Small intestine (tissue), 7 donors: ENCODE measurements around the gene CORO2B. TPM values are rescaled to one million over a fixed set of nuclear protein-coding genes. Genes with fewer than 3 reads are reported as not detected.

ENCODE experiments used
- DNase-seq, 2 donors: peaks; one replicate each; pipeline versions ENCODE4 v3.0.0 to v3.0.0-alpha.2; 2013
- FAIRE-seq: peaks from 2 replicates; lab custom pipeline; 2012; peaks lifted over from hg19 to GRCh38; lab: Jason Lieb, UNC
- H3K27ac ChIP-seq, 3 donors: one replicate each; pipeline ENCODE4 v1.5.1; 2013; ENCODE audit warnings: low read length in 2 of 3, mild to moderate bottlenecking in 2 of 3, control low read depth in 1 of 3, inconsistent platforms in 1 of 3, low read depth in 1 of 3, moderate library complexity in 1 of 3
- H3K27me3 ChIP-seq, 3 donors: one replicate each; pipeline ENCODE4 v1.6.1; 2013; ENCODE audit warnings: low read length in 3 of 3, inconsistent platforms in 1 of 3; ENCODE audit not compliant: control insufficient read depth in 3 of 3, insufficient read depth in 3 of 3
- H3K36me3 ChIP-seq, 3 donors: one replicate each; pipeline ENCODE4 v1.6.1; 2013; ENCODE audit warnings: low read length in 3 of 3, inconsistent platforms in 1 of 3, low read depth in 1 of 3, mild to moderate bottlenecking in 1 of 3, moderate library complexity in 1 of 3; ENCODE audit not compliant: control insufficient read depth in 3 of 3, insufficient read depth in 2 of 3
- H3K4me1 ChIP-seq, 3 donors: one replicate each; pipeline ENCODE4 v1.6.1; 2013; ENCODE audit warnings: low read length in 2 of 3, inconsistent platforms in 1 of 3, low read depth in 1 of 3, mild to moderate bottlenecking in 1 of 3, moderate library complexity in 1 of 3; ENCODE audit not compliant: control insufficient read depth in 3 of 3, insufficient read depth in 2 of 3
- H3K4me3 ChIP-seq, 3 donors: one replicate each; pipeline ENCODE4 v1.5.1; 2013; ENCODE audit warnings: low read length in 3 of 3, control low read depth in 1 of 3, inconsistent platforms in 1 of 3, low read depth in 1 of 3, mild to moderate bottlenecking in 1 of 3, moderate library complexity in 1 of 3
- H3K9me3 ChIP-seq, 2 donors: one replicate each; pipeline ENCODE4 v1.6.1; 2013; ENCODE audit warnings: low read depth in 1 of 2, low read length in 1 of 2; ENCODE audit not compliant: control insufficient read depth in 2 of 2, insufficient read depth in 1 of 2
- WGBS, 3 donors: extraction: QIAGEN DNeasy Blood & Tissue Kit; methylation state at CpG; one replicate each; pipeline ENCODE4 v1.1.7; 2013; 5-methylcytosine and 5-hydroxymethylcytosine counted together
- polyA plus RNA-seq, 4 donors: library from polyadenylated mRNA; stranded (reverse) in 3 of 4; unstranded in 1 of 4; fragments of 200-250 nt in 3 of 4; fragments of 120-200 nt in 1 of 4; gene quantifications; one replicate each; pipeline versions ENCODE4 v1.2.1 to v1.2.3, GENCODE V29; 2013
- donor health status: healthy with polysubstance abuse.
- donor health status: control.
- donor health status: control.
- donor health status: Bipolar disorder and iron deficiency.
- donor health status: healthy.

The CORO2B gene
- polyA plus RNA-seq, 4 donors = 1.3 to 3.0 (median 1.7) TPM

DNA sequence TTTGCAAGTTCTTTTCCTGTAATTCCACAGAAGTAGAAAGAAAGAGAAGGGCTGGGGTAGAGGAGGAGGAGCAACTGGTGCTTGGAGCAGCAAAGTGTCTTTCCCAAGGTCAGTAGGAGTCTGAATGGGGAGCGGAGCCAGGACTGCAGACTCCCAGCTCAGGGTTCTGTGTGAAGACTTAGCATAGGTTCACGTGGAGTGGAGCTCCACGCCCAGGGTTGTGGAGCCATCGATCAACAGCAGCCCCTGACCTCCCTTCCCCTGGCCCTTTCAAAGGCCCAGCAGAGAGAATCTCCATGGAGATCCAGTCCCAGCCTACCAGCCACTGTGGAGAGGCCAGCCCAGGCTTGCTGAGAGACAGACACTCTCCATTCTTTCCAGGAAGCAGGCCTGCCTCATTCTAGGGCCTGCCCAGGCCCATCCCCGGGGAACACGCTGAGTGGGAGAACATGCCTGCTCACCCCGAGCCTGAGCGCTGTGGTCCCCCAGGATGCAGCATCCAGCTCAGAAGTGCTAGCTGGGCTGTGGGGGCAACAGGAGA is 62.1 kb downstream of the CORO2B start:
- Histone ChIP-seq H3K4me3 (no peak overlapping the region), H3K36me3 (no peaks in the 10 kb centered on the region), H3K27me3 (no peaks in the 10 kb centered on the region), H3K4me1 (no peaks in the 10 kb centered on the region), H3K9me3 (no peaks in the 10 kb centered on the region), H3K27ac (no peak overlapping the region)
- WGBS, 3 donors = 60 to 82% (median 82%) methylated on average over 8 of the region's 8 CpGs
- FAIRE-seq (no peak), DNase-seq (no peak)

DNA sequence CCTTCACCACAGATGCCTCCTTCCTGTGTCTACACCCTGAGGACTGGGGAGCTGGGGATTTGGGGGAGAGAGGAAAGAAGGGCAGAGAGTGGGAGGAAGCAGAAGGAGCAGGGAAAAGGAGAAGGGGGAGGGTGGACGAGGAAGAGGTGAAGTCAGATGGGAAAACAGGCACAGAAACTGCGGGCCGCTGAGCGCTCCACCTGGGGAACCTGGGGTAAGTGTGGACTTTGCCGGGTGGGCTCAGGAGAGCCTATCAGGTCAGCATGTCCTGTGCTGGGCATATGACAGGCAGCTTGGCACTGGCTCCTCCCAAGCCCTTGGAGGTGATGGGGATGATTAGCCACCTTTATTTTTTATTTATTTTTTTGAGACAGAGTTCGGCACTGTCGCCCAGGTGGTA is 62.6 kb downstream of the CORO2B start:
- DNase-seq (no peak), FAIRE-seq (no peak)
- Histone ChIP-seq H3K27me3 (peaks cover 0 to 2% (median 0%) of the 10 kb centered on the region in 3 donors), H3K4me3 (no peak overlapping the region), H3K9me3 (no peaks in the 10 kb centered on the region), H3K4me1 (no peaks in the 10 kb centered on the region), H3K36me3 (no peaks in the 10 kb centered on the region), H3K27ac (no peak overlapping the region)
- 85 to 89% (median 89%) methylated on average over 7 of the region's 7 CpGs for WGBS, 3 donors

DNA sequence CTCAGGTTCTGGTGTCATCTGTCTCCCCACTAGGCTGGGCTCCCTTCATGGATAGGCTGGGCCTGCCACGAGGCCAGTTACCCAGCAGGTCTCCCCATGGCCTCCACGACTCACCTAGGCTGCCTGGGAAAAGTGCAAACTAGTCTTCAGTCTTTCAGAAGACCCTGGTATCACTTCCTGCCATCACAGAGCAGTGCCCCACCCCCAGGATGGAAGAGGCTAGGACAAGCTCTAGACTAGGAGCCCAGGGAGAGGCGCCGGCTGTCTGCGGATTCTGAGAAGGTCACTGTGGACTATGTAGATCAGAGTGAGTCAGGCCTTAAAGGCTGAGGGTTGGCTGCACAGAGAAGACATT is 63.7 kb downstream of the CORO2B start:
- DNase-seq = no peak
- 74 to 85% (median 80%) methylated on average over 5 of the region's 5 CpGs for WGBS, 3 donors
- no peaks in the 10 kb centered on the region for H3K36me3 ChIP-seq

DNA sequence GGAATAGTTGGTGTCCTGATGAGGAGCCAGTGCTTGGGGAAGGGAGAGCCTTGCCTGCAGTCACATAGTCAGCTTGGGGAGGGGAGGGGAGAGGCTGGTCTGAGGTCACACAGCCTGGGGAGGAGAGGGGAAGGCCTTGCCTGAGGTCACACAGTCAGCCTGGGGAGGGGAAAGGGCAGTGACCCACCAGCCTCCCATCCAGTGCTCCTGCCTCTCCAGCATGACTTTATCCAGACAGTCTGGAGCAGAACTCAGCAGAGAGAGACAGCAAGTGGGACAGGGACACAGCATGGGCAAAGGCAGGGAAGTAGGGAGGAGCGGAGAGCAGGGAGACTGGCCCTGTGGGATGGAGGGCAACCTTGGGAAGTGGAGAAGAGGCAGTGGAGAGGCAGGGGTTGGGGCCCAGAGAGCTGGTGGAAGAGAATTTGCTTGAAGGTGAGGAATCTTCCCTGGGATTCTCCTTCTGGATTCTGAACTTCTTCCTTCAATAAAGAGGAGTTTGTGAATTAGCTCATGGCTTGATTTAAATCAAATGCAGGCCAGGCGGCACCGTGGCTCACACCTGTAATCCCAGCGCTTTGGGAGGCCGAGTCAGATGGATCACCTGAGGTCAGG is 64.5 kb downstream of the CORO2B start:
- Histone ChIP-seq H3K4me3 (no peak overlapping the region), H3K27ac (no peak overlapping the region), H3K27me3 (peaks cover 0 to 2% (median 0%) of the 10 kb centered on the region in 3 donors), H3K9me3 (no peaks in the 10 kb centered on the region), H3K4me1 (no peaks in the 10 kb centered on the region), H3K36me3 (no peaks in the 10 kb centered on the region)
- DNase-seq (no peak), FAIRE-seq (no peak)
- WGBS, 3 donors = 83 to 93% (median 89%) methylated on average over 5 of the region's 5 CpGs

More for the DNA sequence above, 63.7 kb downstream of the CORO2B start:
- H3K4me1 ChIP-seq = no peaks in the 10 kb centered on the region
- H3K27ac ChIP-seq = no peak overlapping the region
- peaks cover 0 to 2% (median 0%) of the 10 kb centered on the region in 3 donors for H3K27me3 ChIP-seq
- no peaks in the 10 kb centered on the region for H3K9me3 ChIP-seq
- no peak for FAIRE-seq
- no peak overlapping the region for H3K4me3 ChIP-seq

DNA sequence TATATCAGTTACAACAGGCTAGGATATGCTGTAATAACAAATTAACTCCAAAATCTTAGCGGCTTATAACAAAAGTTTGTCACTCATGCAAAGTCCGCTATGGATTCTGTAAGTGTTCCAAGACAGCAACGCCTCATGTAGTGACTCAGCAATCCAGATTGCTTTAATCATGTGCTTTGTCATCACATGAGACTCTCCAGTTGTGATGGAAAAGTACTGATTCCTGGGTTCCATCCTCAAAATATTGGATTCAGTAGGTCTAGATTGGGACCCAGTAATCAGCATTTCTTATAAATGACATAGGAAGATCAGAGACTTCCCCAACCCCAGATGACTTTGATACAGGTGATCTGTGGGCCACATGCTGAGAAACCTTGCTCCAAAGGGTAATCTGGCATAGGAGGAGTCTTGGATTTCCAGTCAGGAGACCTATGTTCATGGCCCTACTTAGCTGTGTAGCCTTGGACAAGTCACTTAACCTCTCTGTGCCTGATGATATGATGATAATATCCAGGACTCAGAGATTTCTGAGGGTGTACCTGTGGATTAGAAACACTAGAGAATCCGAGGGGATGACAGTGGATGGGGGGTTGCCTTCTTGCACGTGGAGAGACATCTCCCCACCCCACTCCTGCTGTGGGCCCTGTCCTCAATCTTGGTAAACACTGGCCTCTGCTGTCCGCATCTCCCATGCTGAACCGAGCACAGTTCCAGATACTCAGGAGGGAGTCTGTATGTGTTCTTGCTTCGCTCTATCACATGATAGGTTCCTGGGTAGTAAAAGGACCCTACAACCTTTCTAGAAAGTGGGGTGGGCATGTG is 65.5 kb downstream of the CORO2B start:
- DNase-seq (no peak), FAIRE-seq (no peak)
- Histone ChIP-seq H3K27ac (no peak overlapping the region), H3K4me1 (no peaks in the 10 kb centered on the region), H3K27me3 (peaks cover 0 to 2% (median 0%) of the 10 kb centered on the region in 3 donors), H3K36me3 (no peaks in the 10 kb centered on the region), H3K4me3 (no peak overlapping the region), H3K9me3 (no peaks in the 10 kb centered on the region)
- WGBS, 3 donors = 64 to 78% (median 68%) methylated on average over 8 of the region's 8 CpGs

DNA sequence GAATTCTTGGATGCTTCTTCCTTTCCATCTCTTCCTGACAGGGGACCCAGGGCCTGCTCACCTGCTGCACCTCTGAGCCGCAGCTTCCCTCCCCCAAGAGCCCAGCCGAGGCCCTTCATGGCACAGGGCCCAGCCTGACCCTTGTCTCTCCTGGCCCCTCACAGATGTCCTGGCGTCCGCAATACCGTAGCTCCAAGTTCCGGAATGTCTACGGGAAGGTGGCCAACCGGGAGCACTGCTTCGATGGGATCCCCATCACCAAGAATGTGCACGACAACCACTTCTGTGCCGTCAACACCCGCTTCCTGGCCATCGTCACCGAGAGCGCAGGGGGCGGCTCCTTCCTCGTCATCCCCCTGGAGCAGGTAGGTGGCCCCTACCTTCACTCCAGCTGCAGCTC is 66.2 kb downstream of the CORO2B start:
- Histone ChIP-seq H3K27me3 (peaks cover 0 to 2% (median 0%) of the 10 kb centered on the region in 3 donors), H3K4me3 (no peak overlapping the region), H3K9me3 (no peaks in the 10 kb centered on the region), H3K27ac (no peak overlapping the region), H3K4me1 (no peaks in the 10 kb centered on the region), H3K36me3 (no peaks in the 10 kb centered on the region)
- FAIRE-seq (no peak), DNase-seq (no peak)
- 89 to 94% (median 91%) methylated on average over 17 of the region's 17 CpGs for WGBS, 3 donors

DNA sequence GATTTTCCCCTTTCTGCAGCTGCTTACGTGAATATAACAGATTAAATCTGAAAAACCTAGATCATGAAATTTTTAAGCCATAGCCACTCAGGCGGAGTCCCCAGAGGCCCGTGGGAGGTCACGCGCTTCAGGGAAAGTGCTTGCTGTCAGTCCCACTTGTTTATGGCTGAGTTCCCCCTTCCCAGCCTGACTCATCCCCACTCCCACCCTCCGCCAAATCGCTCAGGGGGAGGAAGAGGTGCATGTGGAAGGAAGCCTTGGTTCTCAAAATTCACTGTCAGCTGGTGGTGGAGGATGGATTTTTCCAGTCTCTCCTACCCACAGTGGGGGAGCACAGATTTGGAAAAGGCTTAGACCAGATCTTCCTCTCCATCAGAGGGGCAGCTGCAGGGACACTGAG is 67.4 kb downstream of the CORO2B start:
- WGBS, 3 donors = 61 to 78% (median 78%) methylated on average over 7 of the region's 7 CpGs
- no peaks in the 10 kb centered on the region for H3K36me3 ChIP-seq
- no peaks in the 10 kb centered on the region for H3K9me3 ChIP-seq
- no peaks in the 10 kb centered on the region for H3K4me1 ChIP-seq
- H3K27me3 ChIP-seq = peaks cover 0 to 2% (median 0%) of the 10 kb centered on the region in 3 donors
- H3K4me3 ChIP-seq = no peak overlapping the region
- FAIRE-seq = no peak
- DNase-seq = no peak
- H3K27ac ChIP-seq = no peak overlapping the region

DNA sequence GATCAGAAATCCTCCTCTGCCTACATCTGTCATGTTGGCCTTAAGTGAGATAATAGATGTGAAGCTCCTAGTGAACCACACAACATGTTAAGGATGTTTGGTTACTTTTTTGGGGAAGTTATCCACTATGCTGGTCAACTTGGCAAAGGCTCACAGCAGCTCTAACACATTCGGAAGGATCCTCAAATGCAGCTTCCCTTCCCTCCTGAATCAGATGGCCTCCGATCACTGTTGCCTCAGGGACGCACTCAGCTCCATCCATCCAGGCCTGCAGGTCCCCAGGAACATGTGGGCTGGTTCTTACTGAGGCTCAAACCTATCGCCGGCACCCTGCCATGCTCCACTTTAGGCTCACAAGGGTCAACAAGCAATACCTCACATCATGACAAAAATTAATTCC is 67.9 kb downstream of the CORO2B start:
- DNase-seq (no peak), FAIRE-seq (no peak)
- no peaks in the 10 kb centered on the region for H3K9me3 ChIP-seq
- H3K27me3 ChIP-seq = peaks cover 0 to 2% (median 0%) of the 10 kb centered on the region in 3 donors
- H3K27ac ChIP-seq = no peak overlapping the region
- 81 to 95% (median 81%) methylated on average over 5 of the region's 5 CpGs for WGBS, 3 donors
- no peaks in the 10 kb centered on the region for H3K4me1 ChIP-seq
- no peaks in the 10 kb centered on the region for H3K36me3 ChIP-seq
- no peak overlapping the region for H3K4me3 ChIP-seq
